ENCODE results near the gene HES5.

DNA sequence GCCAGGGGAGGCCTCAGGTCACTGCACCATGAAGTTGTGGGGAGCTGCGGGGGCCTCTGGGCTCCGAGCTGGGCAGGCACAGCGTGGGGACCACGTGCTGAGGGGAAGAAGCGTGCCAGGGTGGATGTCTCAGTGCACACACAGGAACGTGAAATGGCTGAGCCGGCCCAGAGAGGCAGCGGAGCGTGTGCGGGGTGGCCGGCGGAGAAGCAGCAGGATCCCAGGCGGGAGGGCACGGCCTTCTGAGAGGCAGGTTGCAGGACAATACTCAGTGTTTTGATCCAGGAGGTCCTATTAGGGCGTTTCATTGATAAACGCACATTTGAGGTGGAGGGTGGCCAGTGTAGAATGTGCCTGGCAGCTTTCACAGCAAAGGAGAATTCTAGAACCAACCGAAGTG lies 39.0 kb upstream of the HES5 start:
- no peak for TF ChIP-seq EZH2phosphoT487 (IDR thresholded peaks at IDR 0.05; ENCODE audit: insufficient read depth, low read depth)
- TF ChIP-seq EZH2 (IDR thresholded peaks at IDR 0.05; ENCODE audit: insufficient read depth, poor library complexity, severe bottlenecking): no peak

Data from GM23248 (cell line).